T-helper 22 cell (primary cell): ENCODE data around the gene LTBP1.
"Not testable (repeated sequence)": the region's sequence is repeated elsewhere in the genome, so short reads cannot be mapped to it uniquely, and the experiment has no call there.

Experiments used
- DNase-seq: peaks from one replicate; pipeline ENCODE4 v3.0.0-alpha.2; 2020; ENCODE audit warnings: low read depth

The LTBP1 gene

DNA sequence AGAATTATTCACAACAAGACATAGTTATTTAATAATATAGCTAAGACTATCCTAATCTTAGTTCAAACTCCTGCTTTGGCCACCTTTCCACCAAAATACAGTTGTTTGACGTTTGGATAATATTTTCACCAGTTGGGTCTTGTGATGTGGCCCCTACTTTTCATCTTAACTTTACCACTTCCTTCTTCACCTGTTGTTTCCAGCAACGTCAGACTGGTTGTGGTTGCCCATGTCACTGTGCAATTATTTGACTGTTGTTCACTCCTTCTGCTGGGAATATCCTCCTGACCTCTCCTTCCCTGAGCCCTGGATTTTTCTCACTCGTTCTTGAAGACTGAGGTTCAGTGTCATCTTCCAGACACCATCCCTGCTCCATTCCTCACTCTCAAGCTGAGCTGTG, 397.5 kb downstream of the LTBP1 start:
- no peak for DNase-seq

DNA sequence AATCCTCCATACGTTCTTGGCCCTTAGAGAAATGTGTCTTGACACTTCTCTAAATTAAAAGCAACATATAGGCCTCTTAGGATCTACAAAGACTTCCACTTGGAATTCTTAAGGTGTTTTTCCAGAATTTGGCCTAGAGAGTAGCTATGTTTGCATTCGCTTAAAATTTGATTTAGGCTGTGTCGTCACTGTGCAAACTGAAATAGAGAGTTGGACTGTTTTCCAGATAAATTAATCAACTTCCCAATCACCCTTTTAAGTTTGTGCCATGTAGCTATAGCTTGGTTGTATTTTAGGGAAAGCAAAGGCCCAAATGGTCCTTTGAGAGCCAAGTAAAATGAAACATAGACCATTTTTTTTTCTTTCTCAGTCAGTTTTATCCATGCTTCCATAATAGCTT, 401.1 kb downstream of the LTBP1 start:
- no peak for DNase-seq

DNA sequence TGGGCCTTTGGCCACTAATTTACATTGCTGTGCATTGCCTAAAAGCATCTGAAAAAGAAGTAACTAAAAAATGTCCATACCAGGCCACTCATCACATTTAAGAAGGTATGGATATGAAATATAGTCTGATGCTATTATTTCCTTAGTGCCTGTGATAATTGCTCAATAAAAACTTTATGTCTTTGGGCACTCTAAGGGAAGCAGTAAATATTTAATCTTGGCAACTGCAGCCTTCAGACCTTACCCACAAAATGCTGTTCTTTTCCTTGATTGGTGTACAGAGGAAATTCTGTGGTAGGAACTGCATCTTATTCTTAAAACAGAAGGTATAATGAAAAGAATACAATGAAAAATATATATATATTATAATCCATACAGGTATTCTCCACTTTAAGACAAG, 403.9 kb downstream of the LTBP1 start:
- DNase-seq = no peak

DNA sequence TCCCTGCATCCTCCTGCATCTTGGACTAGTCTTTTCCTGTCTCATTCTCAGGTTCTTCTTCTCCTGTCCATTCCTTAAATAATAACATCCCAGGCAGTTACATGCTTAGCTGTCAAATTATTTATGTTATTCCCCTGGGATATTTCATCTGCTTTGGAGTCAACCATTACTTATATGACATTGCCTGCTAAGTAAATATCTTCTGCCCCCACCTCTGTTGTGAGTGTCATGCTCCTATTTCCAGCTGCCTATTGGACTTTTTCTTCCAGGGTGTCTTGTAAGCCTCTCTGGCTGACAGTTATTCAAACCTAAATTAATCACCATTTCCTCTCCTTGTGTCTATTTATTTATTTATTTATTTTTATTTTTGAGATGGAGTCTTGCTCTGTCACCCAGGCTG, 405.0 kb downstream of the LTBP1 start:
- DNase-seq = no peak

DNA sequence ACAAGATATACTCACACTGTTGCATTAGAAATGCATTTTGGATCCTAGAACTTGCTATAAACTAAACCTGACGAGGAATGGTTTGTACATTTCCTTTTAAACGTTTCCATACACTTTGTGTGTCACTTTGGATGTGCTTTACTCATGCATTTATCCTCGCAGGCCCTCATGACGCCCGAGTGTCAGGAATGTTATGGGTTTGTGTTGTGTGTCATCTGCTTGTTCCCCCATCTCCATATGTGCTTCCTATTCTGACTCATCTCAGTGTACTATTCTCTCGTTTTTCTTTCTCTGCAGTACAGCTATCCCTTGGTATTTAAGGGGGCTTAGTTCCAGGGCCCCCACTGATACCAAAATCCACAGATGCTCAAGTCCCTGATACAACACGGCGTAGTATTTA, 408.2 kb downstream of the LTBP1 start:
- no peak for DNase-seq

DNA sequence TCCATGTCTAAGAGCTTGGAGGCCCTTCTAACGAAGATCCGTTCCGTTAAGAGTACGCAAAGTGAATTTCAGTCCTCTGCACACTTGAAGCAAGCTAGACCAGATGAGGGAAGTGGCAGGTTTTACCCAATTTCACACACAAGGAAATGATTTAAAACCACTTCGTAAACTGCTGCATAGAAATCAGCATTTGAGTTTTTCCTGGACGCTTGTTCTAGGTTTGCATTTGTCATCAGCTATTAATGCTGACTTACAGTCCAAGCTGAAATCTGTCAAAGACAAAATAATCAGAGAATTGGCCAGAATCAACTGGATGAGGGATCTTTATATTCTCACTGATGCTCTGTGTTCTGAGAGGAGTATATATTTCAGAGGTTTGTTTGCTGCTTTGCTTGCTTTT, 412.1 kb downstream of the LTBP1 start:
- DNase-seq = no peak

DNA sequence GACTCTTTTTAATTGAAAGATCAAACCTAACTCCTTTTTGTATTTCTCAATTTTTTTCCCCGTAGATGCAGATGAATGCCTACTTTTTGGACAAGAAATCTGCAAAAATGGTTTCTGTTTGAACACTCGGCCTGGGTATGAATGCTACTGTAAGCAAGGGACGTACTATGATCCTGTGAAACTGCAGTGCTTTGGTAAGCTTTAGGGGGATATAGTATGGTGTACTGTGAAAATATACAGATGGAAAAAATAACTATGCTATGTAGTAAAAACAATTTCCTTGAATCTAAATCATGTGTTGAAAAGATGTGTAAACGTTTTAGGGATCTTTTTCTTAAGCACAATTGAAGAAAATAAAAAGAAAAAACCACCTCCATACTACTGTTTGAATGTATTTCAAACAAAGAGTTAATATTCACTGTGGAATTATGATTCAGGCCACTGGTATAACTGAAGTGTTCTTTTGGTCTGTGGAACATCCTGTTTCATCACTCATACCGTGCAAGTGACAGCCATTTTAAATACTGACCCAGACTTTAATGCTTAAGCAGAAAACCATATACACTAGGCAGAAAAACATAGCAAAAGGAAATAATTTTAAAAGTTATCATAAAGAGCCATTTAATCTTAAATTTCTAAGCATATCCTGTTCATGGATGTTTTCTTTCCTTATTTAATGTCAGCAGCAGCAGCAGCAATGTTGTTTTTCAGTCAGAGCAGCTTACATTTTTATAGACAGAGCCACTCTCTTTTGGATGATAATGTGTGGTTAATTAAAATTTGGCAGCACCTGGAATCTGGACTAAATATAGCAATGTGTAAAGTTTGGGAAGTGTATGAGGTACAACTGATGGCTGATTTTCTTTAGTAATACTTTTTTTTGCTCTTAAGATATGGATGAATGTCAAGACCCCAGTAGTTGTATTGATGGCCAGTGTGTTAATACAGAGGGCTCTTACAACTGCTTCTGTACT, 416.9 kb downstream of the LTBP1 start:
- no peak for DNase-seq

DNA sequence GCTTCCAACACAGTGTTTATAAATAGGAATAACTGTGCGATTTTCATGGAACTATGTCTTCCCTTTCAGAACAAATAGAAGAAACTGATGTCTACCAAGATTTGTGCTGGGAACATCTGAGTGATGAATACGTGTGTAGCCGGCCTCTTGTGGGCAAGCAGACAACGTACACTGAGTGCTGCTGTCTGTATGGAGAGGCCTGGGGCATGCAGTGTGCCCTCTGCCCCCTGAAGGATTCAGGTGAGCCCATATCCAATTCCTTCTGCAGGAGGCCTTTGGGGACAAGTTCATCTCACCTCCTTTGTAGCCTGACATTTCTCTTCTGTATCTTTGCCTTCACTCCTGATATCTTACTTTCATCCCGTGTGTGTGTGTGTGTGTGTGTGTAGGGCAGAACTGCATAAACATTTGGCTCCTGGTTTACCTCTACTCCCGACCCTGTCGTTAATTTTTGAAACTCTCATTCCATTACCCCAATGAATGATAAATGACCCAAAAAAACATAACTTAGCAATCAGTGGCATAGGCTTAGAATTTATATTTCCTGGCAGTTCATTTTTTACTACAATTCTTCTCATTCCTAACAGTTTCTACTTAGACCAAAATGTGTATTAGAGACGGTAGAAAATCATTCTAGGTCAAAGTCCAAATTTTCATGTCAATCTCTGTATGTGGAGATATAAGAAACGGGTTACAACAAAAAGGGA, 418.7 kb downstream of the LTBP1 start:
- no peak for DNase-seq

DNA sequence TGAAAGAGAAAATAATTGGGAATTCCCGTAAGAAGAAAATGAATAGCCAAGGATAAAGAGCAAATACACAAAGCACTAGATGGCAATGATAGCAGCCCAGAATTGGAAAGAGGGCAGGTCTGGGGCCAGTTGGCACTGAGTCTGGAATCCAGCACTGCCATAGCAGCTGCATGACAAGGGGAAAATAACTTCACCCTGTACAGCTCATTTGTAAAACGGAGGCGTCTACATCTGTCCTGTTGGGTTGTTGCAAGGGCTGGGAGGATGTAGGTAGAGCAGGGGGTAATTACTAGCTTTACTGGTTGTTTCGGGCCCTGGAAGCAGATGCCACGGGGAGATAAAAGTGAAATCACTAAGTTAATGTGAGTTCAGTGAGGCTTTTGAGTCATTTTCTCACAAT, 419.7 kb downstream of the LTBP1 start:
- no peak for DNase-seq

DNA sequence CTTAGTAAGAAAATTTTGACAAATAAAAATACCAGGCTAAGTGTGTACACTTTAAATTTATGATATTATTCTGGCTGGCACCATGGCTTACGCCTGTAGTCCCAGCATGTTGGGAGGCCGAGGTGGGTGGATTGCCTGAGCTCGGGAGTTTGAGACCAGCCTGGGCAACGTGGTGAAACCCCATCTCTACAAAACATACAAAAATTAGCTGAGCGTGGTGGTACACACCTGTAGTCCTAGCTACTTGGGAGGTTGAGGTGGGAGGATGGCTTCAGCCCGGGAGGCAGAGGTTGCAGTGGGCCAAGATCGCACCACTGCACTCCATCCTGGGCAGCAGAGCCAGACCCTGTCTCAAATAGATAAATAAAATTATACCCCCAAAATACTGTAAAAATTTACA, 421.8 kb downstream of the LTBP1 start:
- DNase-seq = not testable (repeated sequence)

DNA sequence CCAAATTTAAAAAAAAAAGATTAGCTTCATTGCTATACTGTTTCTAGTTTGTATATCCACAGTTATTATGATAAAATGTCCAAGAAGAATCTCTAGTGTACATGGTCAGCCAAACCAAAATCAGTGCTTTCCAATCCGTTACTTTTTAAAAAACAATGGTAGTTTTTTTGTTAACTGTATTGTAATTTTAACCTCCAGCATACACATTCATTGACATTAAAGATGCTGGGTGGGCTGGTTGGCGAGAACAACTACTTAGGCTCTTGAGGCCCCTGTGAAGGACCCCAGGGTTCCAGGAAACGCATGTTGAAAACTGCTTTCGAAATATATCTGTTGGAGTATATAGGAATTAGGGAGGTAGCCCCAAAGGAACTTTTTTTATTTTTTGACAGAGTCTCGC, 422.4 kb downstream of the LTBP1 start:
- no peak for DNase-seq

DNA sequence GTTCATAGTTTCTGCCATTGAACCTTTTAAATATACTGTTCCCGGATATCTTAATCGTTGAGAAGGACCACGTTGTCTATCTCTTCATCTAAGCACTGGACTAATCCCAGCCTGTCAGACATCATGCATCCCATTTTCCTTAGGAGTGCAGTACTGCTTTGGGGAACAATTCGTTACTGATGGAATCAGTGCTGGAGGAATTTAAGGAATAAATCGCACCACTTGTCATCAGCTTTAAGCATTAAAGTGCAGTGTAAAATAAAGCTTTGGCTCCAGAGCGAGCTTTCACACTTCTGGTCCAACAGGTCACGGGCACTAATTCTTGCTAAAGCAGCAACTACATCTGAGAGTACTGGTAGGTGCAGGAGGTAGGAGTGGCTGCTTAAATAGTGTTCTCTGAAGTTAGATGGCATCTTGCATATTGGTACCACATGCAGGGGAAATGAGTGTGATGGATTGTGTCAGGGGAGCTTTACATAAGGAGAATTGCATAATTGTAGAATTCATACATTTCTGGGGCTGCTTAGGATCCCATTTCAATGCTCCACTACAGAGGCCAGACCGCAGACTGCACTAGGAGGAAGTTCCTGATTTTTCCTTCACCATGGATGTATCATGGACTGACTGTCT, 424.0 kb downstream of the LTBP1 start:
- no peak for DNase-seq

DNA sequence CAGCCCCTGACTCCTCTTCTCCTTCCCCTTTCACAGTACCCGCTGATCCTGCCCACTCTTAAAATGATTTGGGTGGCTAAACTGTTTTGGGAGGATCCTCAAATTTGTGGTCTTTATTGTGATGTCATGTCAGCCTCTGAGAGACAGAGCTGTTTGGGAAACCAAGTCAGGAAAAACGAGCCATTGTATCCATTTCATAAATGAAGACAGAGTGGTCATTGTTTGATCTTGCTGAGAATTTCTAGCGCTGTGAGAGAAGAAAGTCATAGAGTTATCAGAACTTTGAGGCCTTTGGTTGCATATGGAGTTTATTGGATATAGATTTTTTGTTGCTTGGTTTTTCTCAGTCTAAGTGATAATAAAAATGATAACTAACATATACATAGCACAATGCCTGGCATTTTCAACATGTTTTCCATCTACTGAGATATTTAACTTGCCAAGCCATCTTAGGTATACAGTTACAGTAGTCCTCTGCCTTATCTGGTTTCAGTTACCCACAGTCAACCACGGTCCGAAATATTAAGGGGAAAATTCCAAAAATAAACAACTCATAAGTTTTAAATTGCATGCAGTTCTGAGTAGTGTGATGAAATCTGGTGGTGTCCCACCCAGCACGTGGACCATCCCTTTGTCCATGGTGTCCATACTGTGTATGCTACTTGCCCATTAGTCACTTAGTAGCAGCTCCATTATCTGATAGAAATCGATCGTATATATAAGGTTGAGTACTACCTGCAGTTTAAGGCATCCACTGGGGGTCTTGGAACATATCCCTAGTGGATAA, 424.7 kb downstream of the LTBP1 start:
- no peak for DNase-seq

DNA sequence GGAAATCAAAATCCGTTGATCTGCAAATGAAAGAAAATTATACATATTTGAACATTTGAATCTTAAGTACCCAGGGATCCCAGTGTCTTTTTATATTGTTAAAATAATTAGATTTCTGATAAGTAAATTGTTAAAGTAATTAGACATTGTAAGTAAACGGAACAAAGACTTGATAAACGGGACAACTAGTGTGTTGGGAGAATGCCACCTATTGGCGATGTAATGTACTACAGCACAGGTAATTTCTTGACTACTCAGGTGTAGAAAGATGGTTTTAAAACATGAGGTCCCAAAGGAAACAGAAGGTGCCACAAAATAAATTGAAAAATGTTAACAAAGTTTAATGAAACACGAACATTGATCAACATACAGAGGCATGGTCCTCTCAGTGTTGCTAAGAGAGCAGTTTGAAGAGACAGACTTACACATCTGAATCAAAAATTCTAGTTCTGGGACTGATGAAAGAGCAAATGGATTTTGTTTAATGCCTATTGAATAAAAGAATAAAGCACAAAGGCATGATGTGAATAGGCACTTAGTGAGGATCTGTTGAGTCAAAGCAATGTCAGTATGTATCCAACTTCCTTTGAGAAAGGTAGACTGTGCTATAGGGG, 426.3 kb downstream of the LTBP1 start:
- DNase-seq = no peak

DNA sequence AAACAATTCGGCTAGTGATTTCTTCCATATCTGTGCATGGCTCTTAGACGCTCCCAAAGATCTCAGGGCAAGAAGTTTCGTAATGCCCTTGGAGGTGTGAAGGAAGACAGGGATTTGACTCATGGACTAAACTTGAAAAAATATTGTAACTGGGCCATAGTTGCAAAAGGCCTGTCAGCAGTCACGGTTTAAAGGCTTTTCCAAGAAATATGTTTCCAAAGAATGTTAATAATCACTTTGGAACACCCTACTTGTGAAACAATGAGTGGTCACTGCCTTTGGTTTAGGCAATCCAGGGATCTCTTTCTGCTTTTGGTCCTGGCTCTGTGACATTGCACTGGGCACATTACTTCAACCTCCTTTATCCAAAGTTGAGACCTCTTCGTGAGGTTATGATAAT, 427.2 kb downstream of the LTBP1 start:
- no peak for DNase-seq

DNA sequence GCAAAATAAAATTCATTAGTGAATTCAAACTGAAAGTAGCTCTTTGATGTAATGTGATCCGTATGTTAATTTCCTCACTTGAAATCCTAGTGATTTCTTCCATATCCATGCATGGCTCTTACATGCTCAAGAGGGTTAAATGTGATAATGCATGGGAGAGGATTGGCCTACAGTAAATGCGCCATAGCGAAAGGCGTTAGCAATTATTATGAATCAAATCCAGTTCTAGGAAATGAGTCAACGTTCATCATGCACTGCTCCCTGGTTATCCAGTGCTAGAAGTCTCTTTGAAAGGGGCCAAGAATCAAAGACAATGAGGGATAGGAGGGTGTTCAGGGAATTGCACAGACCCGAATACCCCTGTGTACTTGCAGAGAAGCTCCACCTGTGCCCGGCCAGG, 428.3 kb downstream of the LTBP1 start:
- no peak for DNase-seq

DNA sequence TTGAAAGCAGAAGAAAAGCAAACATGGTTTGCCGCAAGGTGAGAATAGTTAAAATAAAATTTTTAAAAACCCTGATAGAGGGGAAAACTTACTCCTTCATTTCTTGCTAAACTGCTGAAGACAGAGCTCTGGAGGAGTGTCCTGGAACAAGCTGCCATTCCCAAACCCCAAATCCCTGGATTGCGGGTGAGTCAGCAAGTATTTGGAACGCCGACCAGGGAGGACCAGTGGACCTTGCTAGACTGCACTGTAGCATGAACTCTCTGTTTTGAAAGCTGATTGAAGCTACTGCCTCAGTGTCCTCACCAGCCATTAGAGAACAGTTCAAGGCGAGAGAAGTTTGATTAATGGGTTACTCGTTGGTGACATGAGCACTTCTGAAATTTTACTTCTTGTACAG, 430.3 kb downstream of the LTBP1 start:
- DNase-seq = no peak

DNA sequence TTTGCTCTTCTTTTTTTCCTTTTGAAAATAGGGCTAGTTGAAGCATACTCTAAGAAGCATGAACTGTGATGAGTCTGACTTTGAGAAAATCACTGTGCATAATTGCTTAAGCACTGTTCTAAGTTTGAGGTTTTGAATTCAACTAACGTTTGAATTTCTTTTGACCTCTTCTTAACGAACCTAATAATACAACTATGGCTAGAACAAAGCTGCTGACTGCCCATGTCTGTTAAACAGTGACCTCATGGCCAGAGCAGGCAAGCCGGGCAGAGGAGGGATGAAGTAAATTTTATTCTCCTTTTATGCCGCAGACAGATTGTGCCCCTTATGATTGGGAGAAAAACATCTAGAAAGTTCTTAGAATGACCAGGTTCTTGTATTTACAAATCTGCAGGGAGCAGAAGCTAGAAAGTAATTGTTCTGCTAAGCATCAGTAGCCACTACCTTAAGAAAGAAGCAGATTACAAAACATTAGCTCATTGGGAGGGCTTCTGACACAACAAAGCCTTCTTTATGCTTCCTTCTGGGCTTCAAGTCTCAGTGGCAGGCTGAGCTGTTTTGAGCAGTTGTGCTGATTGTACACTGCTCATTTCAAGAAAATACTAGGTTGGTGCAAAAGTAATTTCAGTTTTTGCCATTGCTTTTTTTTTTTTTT, 431.9 kb downstream of the LTBP1 start:
- DNase-seq = no peak

DNA sequence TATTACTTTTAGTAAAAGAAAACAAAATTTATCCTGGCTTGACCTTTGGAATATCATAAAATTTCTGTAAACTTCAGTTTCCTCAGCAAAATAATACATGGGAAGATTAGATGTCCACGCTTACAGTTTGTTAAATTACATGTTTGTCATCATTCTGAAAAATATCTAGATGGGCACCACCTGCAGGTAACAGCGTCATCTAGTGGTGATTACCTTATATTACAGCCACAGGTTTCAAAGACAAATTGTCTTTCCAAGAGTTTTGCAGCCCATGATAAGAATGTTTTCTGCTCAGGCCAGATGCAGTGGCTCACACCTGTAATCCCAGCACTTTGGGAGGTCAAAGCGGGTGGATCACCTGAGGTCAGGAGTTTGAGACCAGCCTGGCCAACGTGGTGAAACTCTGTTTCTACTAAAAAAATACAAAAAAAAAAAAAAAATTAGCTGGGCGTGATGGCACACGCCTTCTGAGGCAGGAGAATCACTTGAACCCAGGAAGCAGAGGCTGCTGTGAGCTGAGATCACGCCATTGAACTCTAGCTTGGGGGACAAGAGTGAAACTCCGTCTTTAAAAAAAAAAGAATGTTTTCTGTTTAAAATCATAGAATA, 433.4 kb downstream of the LTBP1 start:
- no peak for DNase-seq

DNA sequence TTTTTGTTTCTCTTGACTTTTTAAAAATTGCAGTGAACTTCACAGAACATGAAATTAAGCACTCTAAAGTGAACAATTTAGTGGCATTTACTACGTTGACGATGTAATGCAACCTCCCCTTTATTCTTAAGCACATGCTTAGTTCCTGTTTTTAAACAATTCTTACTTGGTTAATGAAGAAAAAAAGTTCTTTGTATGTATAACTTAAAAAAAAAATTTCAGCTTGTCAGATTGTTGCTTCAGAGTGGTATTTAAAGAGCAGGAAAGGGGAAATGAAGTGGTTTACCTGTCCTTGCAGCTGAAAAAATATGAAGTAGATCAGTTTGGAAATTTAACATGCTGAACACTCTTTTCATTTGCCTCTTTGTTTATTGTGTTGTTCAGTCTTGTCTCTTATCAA, 434.0 kb downstream of the LTBP1 start:
- DNase-seq = no peak
